AG04449 (cell line): ENCODE data around the gene EXTL1.

Experiments
- CTCF ChIA-PET: fragments of 350-600 bp; formaldehyde crosslinking; extraction: SDS; loops from one replicate; lab custom pipeline; 2021; ENCODE audit warnings: antibody characterized with exemption; lab: Yijun Ruan, JAX
- POLR2A ChIA-PET: fragments of 400-600, 350-600 bp; formaldehyde crosslinking; extraction: SDS; loops from one replicate; lab custom pipeline; 2020; ENCODE audit warnings: antibody characterized with exemption, inconsistent platforms; lab: Yijun Ruan, JAX
- DNase-seq: peaks from one replicate; pipeline ENCODE4 v3.0.0-alpha.2; 2010; ENCODE audit warnings: low read depth, low spot score
- H3K4me3 ChIP-seq: 2 replicates; pipeline ENCODE4 v1.5.1; 2011; ENCODE audit warnings: low read depth, mild to moderate bottlenecking, control low read depth, low read length
- TF ChIP-seq, protein P1 (sequence below): IDR thresholded peaks from one replicate; pipeline ENCODE4 v1.5.1; 2011; ENCODE audit warnings: mild to moderate bottlenecking, moderate library complexity, low read length, control low read depth, inconsistent platforms; ENCODE audit not compliant: insufficient read depth; ENCODE audit errors: missing control alignments

EXTL1 gene

DNA sequence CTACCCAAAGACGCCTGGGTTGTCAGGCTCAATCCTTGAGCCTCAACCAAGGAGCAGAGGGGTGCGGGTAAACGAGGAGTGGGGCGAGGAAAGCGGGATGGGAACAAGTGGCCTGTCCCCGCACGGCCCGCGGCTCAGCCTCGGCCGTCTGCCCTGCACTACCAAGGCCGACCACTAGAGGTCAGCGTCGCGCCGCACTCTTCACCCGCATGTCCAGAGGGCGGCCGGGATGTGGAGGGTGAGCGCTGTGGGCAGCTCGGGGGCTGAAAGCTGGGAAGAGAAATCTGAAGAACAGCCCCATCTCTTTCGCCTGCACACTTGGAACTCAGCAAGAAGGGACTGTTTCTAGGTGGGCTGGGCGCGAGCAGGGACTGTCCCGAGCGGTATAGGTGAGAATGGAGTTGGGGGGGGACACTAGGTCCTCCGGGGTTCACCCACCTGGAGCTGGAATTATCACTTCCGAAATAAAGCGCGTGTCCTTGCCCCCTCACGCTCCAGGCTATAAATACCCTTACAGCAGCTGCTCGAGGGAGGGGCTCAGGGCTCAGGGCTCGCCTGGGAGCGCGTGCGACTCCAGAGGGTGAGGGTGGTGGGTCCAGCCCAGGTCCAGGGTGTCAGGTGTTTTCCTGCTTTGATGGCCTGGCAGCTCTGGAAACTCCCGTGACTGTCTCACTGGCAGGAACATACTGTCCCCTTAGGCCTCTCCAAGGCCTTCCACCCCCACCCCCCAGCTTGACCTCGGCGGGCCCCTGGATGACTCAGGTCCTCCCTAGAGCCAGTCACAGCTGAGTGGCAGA lies 14.6 kb downstream of the EXTL1 start:
- DNase-seq: no peak
- ChIA-PET CTCF (interaction anchor here (0.6 to 7.0 kb wide), 43 partner anchors 8 to 394 kb away, joined by 3 to 105 read pairs (median 3); partner anchors contain the start of genes C1orf232, CEP85, EXTL1 and SLC30A2), POLR2A (interaction anchor here (0.6 to 1.1 kb wide), 2 partner anchors 103 to 143 kb away, joined by 3 to 4 read pairs; no protein-coding TSS in a partner anchor)

DNA sequence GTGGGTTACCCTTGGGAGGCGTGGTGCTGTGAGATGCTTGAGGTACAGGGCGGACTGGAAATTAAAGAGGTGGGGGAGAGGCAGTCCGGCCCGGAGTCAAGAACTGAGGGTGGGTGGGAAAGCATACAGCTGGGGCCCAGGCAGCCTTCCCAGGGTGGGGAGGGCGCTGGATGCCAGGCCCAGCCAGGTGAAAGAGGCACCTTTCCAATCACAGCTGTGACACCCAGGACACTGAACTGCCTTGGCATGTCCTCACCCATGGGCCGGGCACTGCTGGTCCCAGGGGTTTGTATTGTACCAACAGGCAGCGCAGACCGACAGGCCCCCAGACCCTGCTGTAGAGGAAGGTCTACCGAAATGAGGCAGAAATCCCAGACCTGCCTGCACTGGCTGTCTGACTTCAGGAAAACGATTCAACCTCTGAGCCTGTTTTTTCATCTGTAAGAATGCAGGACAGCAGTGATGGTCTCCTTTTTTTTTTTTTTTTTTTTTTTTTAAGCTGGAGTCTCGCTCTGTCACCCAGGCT lies 15.2 kb downstream of the EXTL1 start:
- ChIA-PET CTCF (interaction anchor here (0.7 to 7.0 kb wide), 32 partner anchors 7 to 381 kb away, joined by 3 to 105 read pairs (median 6); partner anchors contain the start of genes C1orf232, EXTL1, SLC30A2 and ZNF593), POLR2A (interaction anchor here (0.6 kb wide), 1 partner anchor 102 kb away, joined by 4 read pairs; no protein-coding TSS in a partner anchor)

More for the DNA sequence above, 14.6 kb downstream of the EXTL1 start:
- TF ChIP-seq, protein P1, sequence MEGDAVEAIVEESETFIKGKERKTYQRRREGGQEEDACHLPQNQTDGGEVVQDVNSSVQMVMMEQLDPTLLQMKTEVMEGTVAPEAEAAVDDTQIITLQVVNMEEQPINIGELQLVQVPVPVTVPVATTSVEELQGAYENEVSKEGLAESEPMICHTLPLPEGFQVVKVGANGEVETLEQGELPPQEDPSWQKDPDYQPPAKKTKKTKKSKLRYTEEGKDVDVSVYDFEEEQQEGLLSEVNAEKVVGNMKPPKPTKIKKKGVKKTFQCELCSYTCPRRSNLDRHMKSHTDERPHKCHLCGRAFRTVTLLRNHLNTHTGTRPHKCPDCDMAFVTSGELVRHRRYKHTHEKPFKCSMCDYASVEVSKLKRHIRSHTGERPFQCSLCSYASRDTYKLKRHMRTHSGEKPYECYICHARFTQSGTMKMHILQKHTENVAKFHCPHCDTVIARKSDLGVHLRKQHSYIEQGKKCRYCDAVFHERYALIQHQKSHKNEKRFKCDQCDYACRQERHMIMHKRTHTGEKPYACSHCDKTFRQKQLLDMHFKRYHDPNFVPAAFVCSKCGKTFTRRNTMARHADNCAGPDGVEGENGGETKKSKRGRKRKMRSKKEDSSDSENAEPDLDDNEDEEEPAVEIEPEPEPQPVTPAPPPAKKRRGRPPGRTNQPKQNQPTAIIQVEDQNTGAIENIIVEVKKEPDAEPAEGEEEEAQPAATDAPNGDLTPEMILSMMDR: peak; percentile 97
- H3K4me3 ChIP-seq: peak overlapping the region; percentile 79

DNA sequence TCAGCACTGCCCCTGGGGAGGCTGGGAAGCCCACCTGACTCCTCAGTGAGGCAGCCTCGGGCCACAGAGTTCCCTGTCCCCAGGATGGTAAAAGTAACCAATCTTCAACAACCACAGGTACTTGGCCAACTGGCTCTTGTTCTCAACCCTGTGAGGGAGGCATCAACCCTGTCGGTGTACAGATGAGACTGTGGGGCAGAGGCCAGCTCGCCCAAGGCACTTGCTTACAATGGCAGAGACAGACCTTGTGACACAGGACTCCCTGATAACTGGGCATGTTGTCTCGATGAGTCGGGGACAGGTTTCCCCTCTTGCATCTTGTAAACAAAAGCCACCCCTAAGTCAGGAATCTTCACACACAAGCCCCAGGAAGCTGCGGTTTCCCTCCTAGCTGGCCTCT lies 16.3 kb downstream of the EXTL1 start:
- CTCF ChIA-PET: interaction anchor here (1.4 to 5.1 kb wide), 4 partner anchors 8 to 142 kb away, joined by 5 to 30 read pairs (median 6); no protein-coding TSS in a partner anchor
- no peak for DNase-seq
- POLR2A ChIA-PET: no interaction called here

More for the DNA sequence above, 15.2 kb downstream of the EXTL1 start:
- DNase-seq: no peak
- TF ChIP-seq, protein P1: no peak
- H3K4me3 ChIP-seq: no peak overlapping the region

DNA sequence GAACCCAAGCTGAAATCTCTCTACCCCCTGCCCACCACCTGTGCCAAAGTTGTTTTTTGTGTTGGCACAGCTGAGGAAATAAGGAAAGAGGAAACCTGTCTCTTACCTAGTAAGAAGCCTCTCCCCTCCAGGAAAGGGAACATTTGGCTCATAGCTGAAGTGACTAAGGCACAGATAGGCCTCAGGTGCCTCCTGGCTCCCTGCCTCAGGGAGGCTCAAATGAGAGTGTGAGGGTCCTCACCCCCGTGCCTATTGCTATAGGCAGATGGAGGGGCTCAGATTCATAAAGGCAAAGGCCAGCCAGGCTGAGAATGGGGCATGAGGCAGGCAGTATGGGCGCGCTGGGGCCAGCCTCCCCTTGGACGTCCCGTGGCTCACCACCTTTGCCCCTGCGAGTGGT lies 16.9 kb downstream of the EXTL1 start:
- DNase-seq: no peak
- CTCF ChIA-PET: interaction anchor here (1.4 to 5.1 kb wide), 4 partner anchors 9 to 142 kb away, joined by 5 to 30 read pairs (median 6); no protein-coding TSS in a partner anchor
- no peak overlapping the region for H3K4me3 ChIP-seq
- POLR2A ChIA-PET: no interaction called here
- TF ChIP-seq, protein P1: no peak

More for the DNA sequence above, 16.3 kb downstream of the EXTL1 start:
- no peak overlapping the region for H3K4me3 ChIP-seq
- TF ChIP-seq, protein P1: no peak

DNA sequence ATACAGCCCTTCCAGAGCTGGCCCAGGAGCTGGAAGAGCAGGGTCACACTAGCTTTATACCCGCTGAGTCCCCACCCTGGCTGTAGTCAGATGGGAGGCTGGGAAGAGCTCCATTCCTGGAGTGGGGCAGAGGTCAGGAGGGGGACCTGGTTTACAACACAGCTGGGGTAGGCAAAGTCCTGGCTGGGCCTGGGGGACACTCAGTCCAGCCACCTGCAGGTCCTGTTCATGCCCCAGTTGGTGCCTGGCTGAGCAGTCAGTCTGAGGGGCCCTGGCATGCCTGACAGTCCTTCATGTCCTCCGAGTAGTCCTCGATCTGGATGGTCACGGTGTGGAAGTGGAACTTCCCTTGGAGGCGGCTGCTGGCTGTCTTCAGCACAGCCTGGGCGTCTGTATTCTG lies 17.3 kb downstream of the EXTL1 start:
- no peak overlapping the region for H3K4me3 ChIP-seq
- CTCF ChIA-PET: interaction anchor here (1.0 to 5.1 kb wide), 5 partner anchors 9 to 195 kb away, joined by 3 to 30 read pairs (median 6); partner anchors contain the start of gene CEP85
- POLR2A ChIA-PET: interaction anchor here (0.7 kb wide), 1 partner anchor 142 kb away, joined by 4 read pairs; no protein-coding TSS in a partner anchor
- TF ChIP-seq, protein P1: no peak
- DNase-seq: no peak
